ENCODE measurements around the gene PTPRT.

The PTPRT gene

GRCh38 chr20:42152575-42152974 is 1037.1 kb downstream of the PTPRT start:
- no peak overlapping the region for H4K8ac ChIP-seq (ENCODE audit: low read length)
- H2BK15ac ChIP-seq (ENCODE audit: low read depth, poor library complexity, severe bottlenecking): no peak overlapping the region
- H2BK5ac ChIP-seq (ENCODE audit: low read depth, low read length, poor library complexity, severe bottlenecking): no peak overlapping the region
- H3K9ac ChIP-seq (ENCODE audit: low read length): no peak overlapping the region
- H4K91ac ChIP-seq (ENCODE audit: low read length): no peak overlapping the region
- no peak overlapping the region for H3K14ac ChIP-seq (ENCODE audit: low read length in 2 of 2)
- H3K79me1 ChIP-seq (replicated peaks; ENCODE audit: low read length, poor library complexity, severe bottlenecking): no peaks in the 10 kb centered on the region
- H2BK12ac ChIP-seq (ENCODE audit: low read length in 2 of 2): no peak overlapping the region
- H3K9me3 ChIP-seq (ENCODE audit: control insufficient read depth, low read length): no peaks in the 10 kb centered on the region
- no peak overlapping the region for H2BK120ac ChIP-seq (ENCODE audit: low read depth, low read length)
- no peak overlapping the region for H3K4ac ChIP-seq (ENCODE audit: low read depth in 1 of 2, low read length in 2 of 2)
- no peak overlapping the region for H3K27ac ChIP-seq (ENCODE audit: low read length, poor library complexity, severe bottlenecking)
- no peak overlapping the region for H2AFZ ChIP-seq (ENCODE audit: low read depth, low read length)
- H3K4me3 ChIP-seq (ENCODE audit: insufficient read depth in 1 of 2, low read depth in 1 of 2, low read length in 2 of 2): no peak overlapping the region
- no peak overlapping the region for H3K4me2 ChIP-seq (ENCODE audit: low read length, poor library complexity, severe bottlenecking)
- H3K23ac ChIP-seq (ENCODE audit: low read length in 2 of 2): no peak overlapping the region
- H2AK5ac ChIP-seq (ENCODE audit: low read length, severe bottlenecking): no peak overlapping the region
- no peak overlapping the region for H3K18ac ChIP-seq (ENCODE audit: low read depth in 1 of 2, low read length in 2 of 2)
- no peak for DNase-seq
- WGBS: 63% methylated on average over 6 of the region's 6 CpGs
- no peaks in the 10 kb centered on the region for H3K36me3 ChIP-seq (ENCODE audit: control insufficient read depth in 1 of 2, insufficient read depth in 2 of 2, low read depth in 1 of 2, low read length in 2 of 2)
- H3K4me1 ChIP-seq (ENCODE audit: control insufficient read depth, insufficient read depth, low read depth, low read length): no peaks in the 10 kb centered on the region
- no peaks in the 10 kb centered on the region for H3K27me3 ChIP-seq (ENCODE audit: control insufficient read depth in 1 of 2, insufficient read depth in 1 of 2, low read length in 2 of 2)

DNA sequence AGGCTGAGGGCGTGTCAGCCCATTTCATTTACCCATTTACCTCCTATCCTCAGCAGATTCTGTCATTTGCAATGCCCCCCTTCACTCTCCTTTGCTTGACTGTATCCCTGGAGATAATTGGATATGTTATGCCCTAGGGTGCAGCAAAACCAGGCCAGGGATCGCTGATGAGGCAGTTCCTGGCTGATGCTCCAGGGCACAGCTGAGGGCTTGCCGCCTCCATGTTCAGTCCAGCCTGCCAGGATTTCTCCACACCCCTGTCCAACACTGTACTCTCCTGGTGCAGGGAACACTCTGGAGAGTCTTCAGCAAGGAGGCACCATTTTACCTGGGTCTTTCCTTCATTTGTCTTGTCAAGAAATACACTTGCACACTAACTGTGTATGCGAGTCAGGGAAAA is 1039.5 kb downstream of the PTPRT start:
- H3K23ac ChIP-seq (ENCODE audit: low read length in 2 of 2): no peak overlapping the region
- no peaks in the 10 kb centered on the region for H3K27me3 ChIP-seq (ENCODE audit: control insufficient read depth in 1 of 2, insufficient read depth in 1 of 2, low read length in 2 of 2)
- no peak overlapping the region for H3K4me3 ChIP-seq (ENCODE audit: insufficient read depth in 1 of 2, low read depth in 1 of 2, low read length in 2 of 2)
- no peak overlapping the region for H3K9ac ChIP-seq (ENCODE audit: low read length)
- no peak overlapping the region for H2BK15ac ChIP-seq (ENCODE audit: low read depth, poor library complexity, severe bottlenecking)
- WGBS: 76% methylated on average over 3 of the region's 4 CpGs
- no peak overlapping the region for H4K8ac ChIP-seq (ENCODE audit: low read length)
- no peaks in the 10 kb centered on the region for H3K36me3 ChIP-seq (ENCODE audit: control insufficient read depth in 1 of 2, insufficient read depth in 2 of 2, low read depth in 1 of 2, low read length in 2 of 2)
- H2AK5ac ChIP-seq (ENCODE audit: low read length, severe bottlenecking): no peak overlapping the region
- H3K79me1 ChIP-seq (replicated peaks; ENCODE audit: low read length, poor library complexity, severe bottlenecking): no peaks in the 10 kb centered on the region
- no peak overlapping the region for H3K27ac ChIP-seq (ENCODE audit: low read length, poor library complexity, severe bottlenecking)
- H2AFZ ChIP-seq (ENCODE audit: low read depth, low read length): no peak overlapping the region
- no peak overlapping the region for H2BK5ac ChIP-seq (ENCODE audit: low read depth, low read length, poor library complexity, severe bottlenecking)
- no peak overlapping the region for H2BK12ac ChIP-seq (ENCODE audit: low read length in 2 of 2)
- no peak overlapping the region for H3K14ac ChIP-seq (ENCODE audit: low read length in 2 of 2)
- H3K9me3 ChIP-seq (ENCODE audit: control insufficient read depth, low read length): no peaks in the 10 kb centered on the region
- no peak overlapping the region for H3K18ac ChIP-seq (ENCODE audit: low read depth in 1 of 2, low read length in 2 of 2)
- H3K4me2 ChIP-seq (ENCODE audit: low read length, poor library complexity, severe bottlenecking): no peak overlapping the region
- no peak overlapping the region for H2BK120ac ChIP-seq (ENCODE audit: low read depth, low read length)
- H3K4me1 ChIP-seq (ENCODE audit: control insufficient read depth, insufficient read depth, low read depth, low read length): no peaks in the 10 kb centered on the region
- DNase-seq: no peak
- H4K91ac ChIP-seq (ENCODE audit: low read length): no peak overlapping the region
- no peak overlapping the region for H3K4ac ChIP-seq (ENCODE audit: low read depth in 1 of 2, low read length in 2 of 2)

GRCh38 chr20:42138729-42139128 is 1051.0 kb downstream of the PTPRT start:
- no peak for DNase-seq
- Histone ChIP-seq H3K27me3 (ENCODE audit: control insufficient read depth in 1 of 2, insufficient read depth in 1 of 2, low read length in 2 of 2) (no peaks in the 10 kb centered on the region), H3K79me1 (replicated peaks; ENCODE audit: low read length, poor library complexity, severe bottlenecking) (no peaks in the 10 kb centered on the region), H2BK5ac (ENCODE audit: low read depth, low read length, poor library complexity, severe bottlenecking) (no peak overlapping the region), H3K23ac (ENCODE audit: low read length in 2 of 2) (no peak overlapping the region), H2BK120ac (ENCODE audit: low read depth, low read length) (no peak overlapping the region), H2AFZ (ENCODE audit: low read depth, low read length) (no peak overlapping the region), H3K4me1 (ENCODE audit: control insufficient read depth, insufficient read depth, low read depth, low read length) (no peaks in the 10 kb centered on the region), H3K27ac (ENCODE audit: low read length, poor library complexity, severe bottlenecking) (no peak overlapping the region), H3K36me3 (ENCODE audit: control insufficient read depth in 1 of 2, insufficient read depth in 2 of 2, low read depth in 1 of 2, low read length in 2 of 2) (no peaks in the 10 kb centered on the region), H3K4me2 (ENCODE audit: low read length, poor library complexity, severe bottlenecking) (no peak overlapping the region), H2AK5ac (ENCODE audit: low read length, severe bottlenecking) (no peak overlapping the region), H3K4me3 (ENCODE audit: insufficient read depth in 1 of 2, low read depth in 1 of 2, low read length in 2 of 2) (no peak overlapping the region), H3K18ac (ENCODE audit: low read depth in 1 of 2, low read length in 2 of 2) (no peak overlapping the region), H3K9me3 (ENCODE audit: control insufficient read depth, low read length) (peaks cover 2% of the 10 kb centered on the region), H3K14ac (ENCODE audit: low read length in 2 of 2) (no peak overlapping the region), H3K9ac (ENCODE audit: low read length) (no peak overlapping the region), H4K91ac (ENCODE audit: low read length) (no peak overlapping the region), H2BK15ac (ENCODE audit: low read depth, poor library complexity, severe bottlenecking) (no peak overlapping the region), H2BK12ac (ENCODE audit: low read length in 2 of 2) (no peak overlapping the region), H3K4ac (ENCODE audit: low read depth in 1 of 2, low read length in 2 of 2) (no peak overlapping the region), H4K8ac (ENCODE audit: low read length) (no peak overlapping the region)
- WGBS: 71% methylated on average over 4 of the region's 4 CpGs

- Histone ChIP-seq H2BK12ac (ENCODE audit: low read length in 2 of 2) (no peak overlapping the region), H3K27ac (ENCODE audit: low read length, poor library complexity, severe bottlenecking) (no peak overlapping the region), H2AFZ (ENCODE audit: low read depth, low read length) (no peak overlapping the region), H3K4ac (ENCODE audit: low read depth in 1 of 2, low read length in 2 of 2) (no peak overlapping the region), H3K9ac (ENCODE audit: low read length) (no peak overlapping the region), H3K9me3 (ENCODE audit: control insufficient read depth, low read length) (no peaks in the 10 kb centered on the region), H3K4me1 (ENCODE audit: control insufficient read depth, insufficient read depth, low read depth, low read length) (no peaks in the 10 kb centered on the region), H3K4me2 (ENCODE audit: low read length, poor library complexity, severe bottlenecking) (no peak overlapping the region), H2BK120ac (ENCODE audit: low read depth, low read length) (no peak overlapping the region), H3K36me3 (ENCODE audit: control insufficient read depth in 1 of 2, insufficient read depth in 2 of 2, low read depth in 1 of 2, low read length in 2 of 2) (no peaks in the 10 kb centered on the region), H2BK5ac (ENCODE audit: low read depth, low read length, poor library complexity, severe bottlenecking) (no peak overlapping the region), H3K18ac (ENCODE audit: low read depth in 1 of 2, low read length in 2 of 2) (no peak overlapping the region), H4K91ac (ENCODE audit: low read length) (no peak overlapping the region), H3K23ac (ENCODE audit: low read length in 2 of 2) (no peak overlapping the region), H3K14ac (ENCODE audit: low read length in 2 of 2) (no peak overlapping the region), H4K8ac (ENCODE audit: low read length) (no peak overlapping the region), H3K4me3 (ENCODE audit: insufficient read depth in 1 of 2, low read depth in 1 of 2, low read length in 2 of 2) (no peak overlapping the region), H3K27me3 (ENCODE audit: control insufficient read depth in 1 of 2, insufficient read depth in 1 of 2, low read length in 2 of 2) (no peaks in the 10 kb centered on the region), H2AK5ac (ENCODE audit: low read length, severe bottlenecking) (no peak overlapping the region), H3K79me1 (replicated peaks; ENCODE audit: low read length, poor library complexity, severe bottlenecking) (no peaks in the 10 kb centered on the region), H2BK15ac (ENCODE audit: low read depth, poor library complexity, severe bottlenecking) (no peak overlapping the region)
- WGBS: 44% methylated on average over 4 of the region's 5 CpGs
- no peak for DNase-seq
Observed at GRCh38 chr20:42134265-42135098, 1055.2 kb downstream of the PTPRT start.
